Measurements from ENCODE around the gene SLC22A4. TPM values are rescaled to one million over a fixed set of nuclear protein-coding genes. Genes with fewer than 3 reads are reported as not detected.

The SLC22A4 gene
- polyA plus RNA-seq, 1 donor (not counting 4 experiments of a cell fraction or from before 2014, with no cell fraction given) = 1.4 TPM

GRCh38 chr5:132298298-132299212 is 4.4 kb downstream of the SLC22A4 start:
- Histone ChIP-seq H3K4me1 (ENCODE audit: control insufficient read depth, extremely low read depth, insufficient read depth, low read length) (peaks cover 16% of the 10 kb centered on the region), H2AFZ (ENCODE audit: control insufficient read depth, low read length) (no peak overlapping the region), H3K9me3 (ENCODE audit: control insufficient read depth, low read depth, low read length) (no peaks in the 10 kb centered on the region), H3K27me3 (ENCODE audit: control insufficient read depth, extremely low read depth, insufficient read depth, low read length) (no peaks in the 10 kb centered on the region), H3K27ac (ENCODE audit: control insufficient read depth, insufficient read depth, low read length) (no peak overlapping the region), H3K9me1 (ENCODE audit: control insufficient read depth, extremely low read depth, insufficient read depth, low read length) (no peaks in the 10 kb centered on the region), H3K36me3 (ENCODE audit: control insufficient read depth in 2 of 2, extremely low read depth in 1 of 2, insufficient read depth in 2 of 2, low read length in 2 of 2) (no peaks in the 10 kb centered on the region), H3K4me2 (ENCODE audit: control insufficient read depth, extremely low read depth, insufficient read depth, low read depth, low read length) (no peak overlapping the region), H3K79me2 (ENCODE audit: control insufficient read depth, insufficient read depth, low read length) (peaks cover 3% of the 10 kb centered on the region), H4K20me1 (ENCODE audit: control insufficient read depth, extremely low read depth, insufficient read depth, low read length) (no peaks in the 10 kb centered on the region), H3K4me3 (ENCODE audit: control insufficient read depth in 2 of 3, extremely low read depth in 1 of 3, insufficient read depth in 2 of 3, low read depth in 1 of 3, low read length in 3 of 3) (no peak overlapping the region), H3K9ac (ENCODE audit: control insufficient read depth, extremely low read depth, insufficient read depth, low read length) (no peak overlapping the region)
- TF ChIP-seq CTCF (optimal IDR thresholded peaks at IDR 0.05 in 1 of 3, IDR thresholded peaks at IDR 0.05 in 1 of 3, conservative IDR thresholded peaks at IDR 0.05 in 1 of 3; ENCODE audit: extremely low read depth in 1 of 3, insufficient read depth in 2 of 3, low read length in 3 of 3) = no peak
- FAIRE-seq = no peak
- dilution Hi-C loops (cut with MboI; ENCODE audit: extremely low pct_ligation_motif_present, low sequenced_read_pairs) = no loop called here
- DNase-seq (ENCODE audit: low read depth, low spot score) = no peak

DNA sequence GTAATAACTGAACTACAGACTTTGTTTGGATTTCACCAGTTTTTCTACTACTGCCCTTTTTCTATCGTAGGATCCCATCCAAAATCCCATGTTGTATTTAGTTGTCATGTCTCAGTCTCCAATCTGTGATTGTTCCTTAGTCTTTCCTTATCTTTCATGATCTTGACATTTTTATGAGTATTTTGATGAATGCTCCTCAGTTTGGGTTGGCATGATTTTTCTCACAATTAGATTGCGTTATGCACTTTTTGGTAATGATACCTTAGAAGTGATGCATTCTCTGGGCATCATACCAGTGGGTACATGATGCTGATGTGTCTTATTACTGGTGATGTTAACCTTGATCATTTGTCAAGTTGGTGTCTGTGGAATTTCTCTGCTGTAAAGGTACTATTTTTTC is 5.7 kb downstream of the SLC22A4 start:
- no peak for TF ChIP-seq EZH2 (IDR thresholded peaks at IDR 0.05; ENCODE audit: low read length)
- TF ChIP-seq CTCF (optimal IDR thresholded peaks at IDR 0.05 in 1 of 3, IDR thresholded peaks at IDR 0.05 in 1 of 3, conservative IDR thresholded peaks at IDR 0.05 in 1 of 3; ENCODE audit: extremely low read depth in 1 of 3, insufficient read depth in 2 of 3, low read length in 3 of 3) = no peak
- H3K79me2 ChIP-seq (ENCODE audit: control insufficient read depth, insufficient read depth, low read length) = peaks cover 3% of the 10 kb centered on the region
- H3K4me1 ChIP-seq (ENCODE audit: control insufficient read depth, extremely low read depth, insufficient read depth, low read length) = peaks cover 12% of the 10 kb centered on the region
- no peaks in the 10 kb centered on the region for H3K9me1 ChIP-seq (ENCODE audit: control insufficient read depth, extremely low read depth, insufficient read depth, low read length)
- no peaks in the 10 kb centered on the region for H3K27me3 ChIP-seq (ENCODE audit: control insufficient read depth, extremely low read depth, insufficient read depth, low read length)
- H4K20me1 ChIP-seq (ENCODE audit: control insufficient read depth, extremely low read depth, insufficient read depth, low read length) = no peaks in the 10 kb centered on the region
- no peaks in the 10 kb centered on the region for H3K36me3 ChIP-seq (ENCODE audit: control insufficient read depth in 2 of 2, extremely low read depth in 1 of 2, insufficient read depth in 2 of 2, low read length in 2 of 2)
- H2AFZ ChIP-seq (ENCODE audit: control insufficient read depth, low read length) = no peak overlapping the region
- no peak overlapping the region for H3K27ac ChIP-seq (ENCODE audit: control insufficient read depth, insufficient read depth, low read length)
- DNase-seq (ENCODE audit: low read depth, low spot score) (no peak), FAIRE-seq (no peak)
- dilution Hi-C loops (cut with MboI; ENCODE audit: extremely low pct_ligation_motif_present, low sequenced_read_pairs) = no loop called here
- no peak overlapping the region for H3K4me2 ChIP-seq (ENCODE audit: control insufficient read depth, extremely low read depth, insufficient read depth, low read depth, low read length)
- no peaks in the 10 kb centered on the region for H3K9me3 ChIP-seq (ENCODE audit: control insufficient read depth, low read depth, low read length)
- no peak overlapping the region for H3K9ac ChIP-seq (ENCODE audit: control insufficient read depth, extremely low read depth, insufficient read depth, low read length)
- no peak overlapping the region for H3K4me3 ChIP-seq (ENCODE audit: control insufficient read depth in 2 of 3, extremely low read depth in 1 of 3, insufficient read depth in 2 of 3, low read depth in 1 of 3, low read length in 3 of 3)
